HG03095 (cell line): Measurements from ENCODE around the gene CHIT1.

ENCODE experiments used
- ATAC-seq: cut with Tn5 transposase; IDR thresholded peaks from one replicate; pipeline ENCODE4 v1.9.1; 2021; ENCODE audit warnings: moderate library complexity; ENCODE audit not compliant: unreplicated experiment

Gene CHIT1

DNA sequence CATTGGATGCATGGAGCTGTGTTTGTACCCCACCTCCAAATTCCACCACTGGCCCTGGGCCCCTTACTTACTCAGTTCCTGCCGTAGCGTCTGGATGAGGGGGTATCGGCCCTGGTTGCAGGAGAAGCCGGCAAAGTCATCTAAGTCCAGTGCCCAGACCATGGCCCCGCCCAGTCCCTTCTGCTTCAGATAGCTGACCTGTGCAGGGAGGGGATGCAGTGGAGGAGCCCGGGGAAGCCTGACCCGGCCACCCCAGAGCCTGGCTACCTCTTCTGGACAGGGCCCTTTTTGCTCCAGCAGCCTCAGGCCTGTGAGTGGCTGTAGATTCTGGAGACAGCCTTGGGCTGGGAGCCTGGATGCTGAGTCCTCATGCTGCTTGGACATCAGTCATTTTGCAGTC lies 11.8 kb downstream of the CHIT1 start:
- ATAC-seq: no peak

DNA sequence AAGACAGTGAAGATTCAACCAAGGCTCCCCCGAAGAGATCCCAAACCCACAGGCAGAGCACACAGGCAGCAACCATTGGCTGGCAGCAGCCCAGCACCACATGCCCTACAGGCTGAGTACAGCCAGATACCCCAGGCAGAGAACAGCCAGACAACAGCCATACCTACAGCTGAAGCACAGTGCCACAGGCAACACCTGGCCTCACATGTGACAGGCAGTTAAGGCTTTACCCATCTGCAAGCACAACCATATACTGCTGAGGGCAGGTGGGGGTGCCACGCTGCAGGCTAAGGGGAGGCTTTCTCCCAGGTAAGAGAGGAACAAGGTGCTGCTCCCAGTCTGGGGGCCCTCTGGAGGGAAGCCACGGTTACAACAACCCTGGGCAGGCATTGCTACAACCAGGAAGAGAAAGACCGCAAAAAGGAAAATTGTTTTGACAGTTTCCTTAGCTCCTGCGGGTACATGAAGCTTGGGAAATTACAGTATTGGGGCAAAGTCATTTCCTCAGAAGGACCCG lies 12.3 kb downstream of the CHIT1 start:
- ATAC-seq: no peak

DNA sequence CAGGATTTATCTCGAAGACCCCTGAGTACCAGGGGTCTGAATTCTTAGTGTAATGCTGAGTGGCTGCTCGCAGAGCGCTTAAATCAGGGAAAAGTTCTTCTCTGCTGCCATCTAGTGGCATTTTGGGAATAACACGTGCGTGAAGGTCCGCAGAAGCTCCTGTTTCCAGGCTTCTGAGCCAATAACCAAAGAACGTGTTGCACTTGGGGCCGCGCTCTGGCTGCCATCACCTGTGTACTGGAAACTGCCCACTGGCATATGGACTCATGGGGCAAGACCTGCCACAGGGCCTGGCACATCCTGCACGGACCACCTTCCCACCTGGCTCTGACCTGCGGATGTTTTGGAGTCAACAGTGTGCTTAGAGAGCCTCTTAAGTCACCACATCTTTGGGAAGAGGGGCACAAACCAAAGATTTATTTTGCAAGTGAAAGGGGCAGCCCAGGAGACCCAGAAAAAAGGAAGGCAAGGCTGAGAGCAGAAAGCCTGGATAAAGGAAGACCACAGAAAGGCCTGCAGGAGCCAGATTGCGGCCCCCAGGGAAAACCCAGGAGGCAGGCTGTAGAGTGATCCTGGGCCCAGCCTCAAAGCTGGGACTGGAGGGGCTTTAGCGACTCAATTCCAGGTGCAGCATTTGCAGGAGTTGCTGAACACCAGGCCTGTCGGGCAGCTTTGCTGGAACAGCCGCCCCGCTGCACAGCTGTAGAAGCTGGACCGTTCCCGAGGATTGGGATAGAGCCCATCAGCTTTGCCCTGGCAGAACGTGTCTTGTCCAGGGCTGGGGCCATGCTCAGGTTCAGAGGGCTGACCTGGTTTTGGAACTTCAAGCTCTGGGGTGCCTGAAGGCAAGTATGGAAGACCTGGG lies 13.0 kb downstream of the CHIT1 start:
- no peak for ATAC-seq

DNA sequence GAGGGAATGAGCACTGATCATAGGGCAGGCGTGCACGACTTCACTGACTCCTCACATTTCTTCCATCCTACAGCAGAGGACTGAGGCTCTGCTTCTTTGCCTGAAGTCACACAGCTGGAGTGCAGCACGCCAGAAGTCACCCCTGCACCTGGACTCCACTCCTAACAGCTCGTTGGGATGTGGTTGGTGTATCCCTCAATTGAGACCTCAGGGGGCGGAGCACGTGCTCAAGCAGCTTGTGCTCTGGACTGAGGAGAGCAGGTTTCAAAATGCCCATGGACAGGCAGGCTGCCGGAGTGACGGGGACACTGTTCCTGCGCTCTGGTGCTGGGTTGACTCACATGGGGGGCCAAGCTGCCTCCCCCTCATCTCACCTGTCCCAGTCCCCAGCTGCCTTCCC lies 13.9 kb downstream of the CHIT1 start:
- ATAC-seq: no peak

GRCh38 chr1:203214871-203215270 lies 14.6 kb downstream of the CHIT1 start:
- no peak for ATAC-seq

DNA sequence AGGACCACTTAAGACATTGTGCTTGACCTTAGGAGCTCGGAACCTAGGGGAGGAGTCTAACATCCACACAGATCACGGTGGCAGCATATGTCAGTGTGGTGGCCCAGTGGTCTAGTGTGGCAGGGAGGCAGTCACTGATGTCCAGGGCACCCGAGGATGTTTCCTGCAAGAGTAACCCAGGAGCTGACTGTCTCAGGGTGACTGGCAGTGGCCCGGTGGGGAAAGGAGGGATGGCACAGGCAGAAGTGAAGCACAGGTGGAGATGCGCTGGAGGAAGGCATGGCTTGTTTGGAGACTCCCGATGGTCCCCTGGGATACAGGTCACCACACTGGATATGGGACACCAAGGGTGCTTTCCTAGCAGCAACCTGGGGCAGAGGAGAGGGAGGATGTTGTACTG lies 16.3 kb downstream of the CHIT1 start:
- ATAC-seq: no peak

- ATAC-seq: no peak
These were observed 17.7 kb downstream of the CHIT1 start for GRCh38 chr1:203211812-203212211.

DNA sequence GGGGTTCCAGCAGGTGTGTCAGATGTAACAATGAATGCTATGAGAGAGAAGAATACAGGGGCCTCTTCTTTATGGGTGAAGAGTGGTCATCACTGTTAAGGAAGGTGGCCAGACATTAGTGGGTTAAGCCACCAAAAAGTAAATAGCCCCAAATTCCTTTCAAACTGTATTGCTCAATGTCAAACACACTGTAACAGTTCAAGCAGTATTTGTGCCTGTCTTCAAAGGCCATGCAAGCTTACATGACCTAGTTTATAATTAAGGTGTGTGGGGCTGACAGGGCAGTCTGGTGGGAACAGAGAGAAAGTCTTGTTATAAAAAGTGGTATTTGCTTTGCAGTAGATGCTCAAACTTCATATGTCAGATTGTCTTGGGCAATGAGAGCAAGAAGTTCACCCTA lies 18.5 kb downstream of the CHIT1 start:
- no peak for ATAC-seq

GRCh38 chr1:203210350-203210749 lies 19.1 kb downstream of the CHIT1 start:
- ATAC-seq: no peak

DNA sequence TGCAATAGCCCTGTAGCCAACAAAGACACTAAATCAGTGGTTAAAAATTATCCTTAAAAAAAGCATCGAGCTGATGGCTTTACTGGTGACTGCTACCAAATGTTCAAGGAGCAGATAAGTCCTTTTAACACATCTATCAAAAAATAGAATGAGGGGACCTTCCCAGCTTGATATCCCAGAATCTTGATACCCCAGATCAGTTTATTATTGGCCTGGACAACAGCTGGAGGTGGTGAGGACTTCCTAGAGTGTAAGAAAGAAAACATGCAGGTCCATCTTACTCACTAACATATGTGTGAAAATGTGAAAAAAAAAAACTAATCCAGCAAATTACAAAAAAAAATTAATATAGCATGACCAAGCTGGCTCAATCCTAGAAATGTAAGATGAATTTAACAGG lies 21.3 kb downstream of the CHIT1 start:
- no peak for ATAC-seq

GRCh38 chr1:203207751-203208150 lies 21.7 kb downstream of the CHIT1 start:
- no peak for ATAC-seq

- no peak for ATAC-seq
These were observed 23.3 kb downstream of the CHIT1 start for GRCh38 chr1:203206129-203206687.

GRCh38 chr1:203204756-203205155 lies 24.7 kb downstream of the CHIT1 start:
- ATAC-seq: no peak

- no peak for ATAC-seq
These were observed 26.8 kb downstream of the CHIT1 start for GRCh38 chr1:203202431-203203245.

GRCh38 chr1:203201516-203202205 lies 27.8 kb downstream of the CHIT1 start:
- ATAC-seq: no peak

DNA sequence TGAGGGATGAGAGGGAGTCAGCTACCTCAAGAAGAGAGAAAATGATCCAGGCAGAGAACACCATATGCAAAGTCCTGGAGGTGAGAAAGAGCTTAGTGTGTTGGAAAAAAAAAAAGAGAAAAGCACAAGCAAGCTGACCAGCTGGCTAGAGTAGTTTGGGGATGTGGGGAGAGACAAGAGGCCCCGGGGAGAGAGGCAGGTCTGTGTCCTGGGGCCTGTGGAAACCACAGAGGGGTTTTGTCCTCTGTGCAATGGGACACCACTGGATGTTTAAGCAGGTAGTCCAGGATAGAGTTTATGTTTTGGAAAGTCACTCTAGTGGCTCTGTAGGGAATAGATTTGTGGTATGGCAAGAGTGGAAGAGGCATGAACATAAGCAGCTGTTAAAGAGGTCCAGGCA lies 28.6 kb downstream of the CHIT1 start:
- ATAC-seq: no peak

DNA sequence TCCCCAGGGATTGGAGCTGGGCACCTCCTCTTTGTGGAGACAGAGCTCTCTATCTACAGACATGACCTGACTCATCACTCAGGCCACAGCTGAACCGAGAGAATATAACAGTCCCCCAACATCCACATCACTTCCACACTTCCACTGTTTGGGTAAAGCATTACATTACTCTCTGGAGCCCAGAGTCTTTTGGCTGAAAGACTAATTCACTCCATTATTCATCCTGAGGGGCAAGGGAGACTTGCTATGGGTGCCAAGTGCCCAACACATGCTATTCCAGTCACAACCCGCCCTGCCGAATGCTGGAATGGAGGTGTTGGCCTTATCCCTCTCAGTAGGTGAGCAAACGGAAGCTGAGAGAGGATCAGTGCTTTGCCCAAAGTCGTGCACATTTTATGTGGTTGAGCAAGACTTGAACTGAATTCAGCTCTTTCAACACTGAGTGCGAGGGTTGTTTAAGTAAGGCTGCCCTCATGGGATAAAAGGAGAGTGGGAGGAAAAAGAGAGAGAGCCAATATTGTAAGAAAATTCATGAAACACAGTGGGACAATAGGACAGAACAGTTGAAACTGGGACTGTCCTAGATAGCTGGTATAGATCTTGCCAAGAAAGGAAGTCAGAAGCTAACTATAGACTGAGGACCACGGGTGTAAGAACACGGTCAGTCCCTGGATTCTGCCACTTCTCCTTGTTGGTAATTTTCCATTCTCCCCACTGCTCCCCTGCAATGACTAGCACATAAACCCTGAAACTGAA lies 29.5 kb downstream of the CHIT1 start:
- no peak for ATAC-seq

- no peak for ATAC-seq
These were observed 30.0 kb downstream of the CHIT1 start for GRCh38 chr1:203199481-203199815.

DNA sequence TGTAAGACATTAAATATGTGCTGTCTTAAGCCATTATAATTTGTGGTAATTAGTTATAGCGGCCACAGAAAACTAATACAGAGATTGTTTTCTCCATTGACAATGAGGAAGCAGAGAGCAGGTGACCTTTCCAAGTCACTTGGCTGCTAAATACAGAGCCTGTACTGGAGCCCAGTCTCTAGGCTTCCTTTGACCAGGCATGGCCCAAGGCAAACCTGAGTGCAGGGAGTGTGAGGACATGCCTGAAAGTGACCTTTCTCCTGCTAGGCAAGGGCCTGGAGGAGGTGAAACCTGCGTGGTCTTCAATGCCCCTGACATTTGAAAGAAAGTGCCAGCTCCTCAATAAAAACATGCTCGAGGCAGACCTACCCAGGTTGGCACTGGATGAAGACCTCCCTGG lies 30.5 kb downstream of the CHIT1 start:
- no peak for ATAC-seq

GRCh38 chr1:203197625-203198024 lies 31.8 kb downstream of the CHIT1 start:
- ATAC-seq: no peak
